HL-60 (cell line): ENCODE results near the gene FBXO47.

Experiments used
- CTCF ChIP-seq: IDR thresholded peaks from one replicate; pipeline ENCODE4 v1.5.1; 2011; ENCODE audit warnings: low read length, control low read depth, inconsistent platforms; ENCODE audit not compliant: insufficient read depth
- GABPA ChIP-seq: IDR thresholded peaks from 2 replicates; pipeline ENCODE4 v1.6.1; 2012; ENCODE audit warnings: low read depth
- POLR2AphosphoS5 ChIP-seq: IDR thresholded peaks from 2 replicates; pipeline ENCODE4 v1.6.1; 2012; ENCODE audit warnings: low read depth
- REST ChIP-seq: IDR thresholded peaks from 2 replicates; pipeline ENCODE4 v1.6.1; 2012; ENCODE audit warnings: low read depth; ENCODE audit not compliant: insufficient replicate concordance

- TF ChIP-seq CTCF (no peak), POLR2AphosphoS5 (no peak), REST (no peak), GABPA (no peak)
These were observed 80.6 kb downstream of the FBXO47 start for GRCh38 chr17:38886643-38887010.
